T-cell (primary cell): ENCODE results near the gene NT5C3B. TPM values are rescaled to one million over a fixed set of nuclear protein-coding genes. Genes with fewer than 3 reads are reported as not detected.
"Not testable (repeated sequence)": the region's sequence is repeated elsewhere in the genome, so short reads cannot be mapped to it uniquely, and the experiment has no call there.

ENCODE experiments used
- ATAC-seq, 4 experiments: fragments of 200-7000 bp in 3 of 4; fragments of 150-1000 bp in 1 of 4; cut with Tn5 transposase; replicated peaks in 1 of 4; 1 replicate in 3 of 4; 2 replicates in 1 of 4; pipeline ENCODE4 v1.10.0; 2021; ENCODE audit warnings: moderate library complexity in 3 of 4, mild to moderate bottlenecking in 2 of 4, moderate number of reproducible peaks in 1 of 4
- CTCF ChIA-PET, 2 donors: fragments of 300-600 bp; sonication (Branson Sonifier 250); formaldehyde crosslinking; loops; one replicate each; lab custom pipeline; 2022; ENCODE audit warnings: antibody characterized with exemption in 2 of 2; lab: Charles Lee
- POLR2A ChIA-PET, 2 donors: fragments of 300-600 bp; sonication (Branson Sonifier 250); formaldehyde crosslinking; loops; one replicate each; lab custom pipeline; 2022; ENCODE audit warnings: antibody characterized with exemption in 2 of 2; lab: Charles Lee
- DNase-seq, 35 experiments: peaks; one replicate each; pipeline versions ENCODE4 v3.0.0 to v3.0.0-alpha.2; 2013 to 2023
- H3K27ac ChIP-seq: one replicate; pipeline ENCODE4 v1.5.1; 2013; ENCODE audit warnings: low read length
- H3K27me3 ChIP-seq, 2 experiments: replicated peaks in 1 of 2; 1 replicate in 1 of 2; 2 replicates in 1 of 2; pipeline versions ENCODE4 v1.6.1 to v1.7.0; 2013; ENCODE audit warnings: low read length in 1 of 2, mixed read lengths in 1 of 2; ENCODE audit not compliant: control insufficient read depth in 2 of 2, insufficient read depth in 2 of 2; ENCODE audit errors: extremely low read depth in 1 of 2
- H3K36me3 ChIP-seq, 2 donors: 1 replicate in 1 of 2; 2 replicates in 1 of 2; pipeline versions ENCODE4 v1.6.1 to v1.7.0; 2013; ENCODE audit warnings: low read length in 1 of 2; ENCODE audit not compliant: control insufficient read depth in 2 of 2, insufficient read depth in 1 of 2; ENCODE audit errors: extremely low read depth in 1 of 2
- H3K4me1 ChIP-seq, 2 experiments: 1 replicate in 1 of 2; 2 replicates in 1 of 2; pipeline versions ENCODE4 v1.6.1 to v1.7.0; 2013; ENCODE audit warnings: low read length in 2 of 2, mixed read lengths in 1 of 2; ENCODE audit not compliant: insufficient read depth in 2 of 2, control insufficient read depth in 1 of 2; ENCODE audit errors: extremely low read depth in 1 of 2
- H3K4me3 ChIP-seq, 2 donors: 1 replicate in 1 of 2; 2 replicates in 1 of 2; pipeline versions ENCODE4 v1.5.1 to v1.7.0; 2013; ENCODE audit warnings: mild to moderate bottlenecking in 2 of 2, low read length in 1 of 2, moderate library complexity in 1 of 2; ENCODE audit not compliant: control insufficient read depth in 1 of 2; ENCODE audit errors: extremely low read depth in 1 of 2
- H3K9me3 ChIP-seq: 2 replicates; pipeline ENCODE4 v1.7.0; 2013
- H3K27ac Mint-ChIP-seq, 2 donors: one replicate each; pipeline ENCODE4 v1.8.0; 2020 to 2021; ENCODE audit warnings: mild to moderate bottlenecking in 2 of 2, mixed read lengths in 2 of 2
- H3K27me3 Mint-ChIP-seq, 2 donors: one replicate each; pipeline ENCODE4 v1.8.0; 2021 to 2022; ENCODE audit warnings: mixed read lengths in 2 of 2
- H3K36me3 Mint-ChIP-seq: one replicate; pipeline ENCODE4 v1.8.0; 2021; ENCODE audit warnings: mixed read lengths
- H3K4me1 Mint-ChIP-seq, 3 donors: one replicate each; pipeline ENCODE4 v1.8.0; 2020 to 2022; ENCODE audit warnings: mixed read lengths in 3 of 3, mild to moderate bottlenecking in 1 of 3
- H3K4me3 Mint-ChIP-seq, 3 donors: one replicate each; pipeline ENCODE4 v1.8.0; 2020 to 2022; ENCODE audit warnings: mild to moderate bottlenecking in 3 of 3, mixed read lengths in 3 of 3, moderate library complexity in 3 of 3
- H3K9me3 Mint-ChIP-seq, 3 donors: one replicate each; pipeline ENCODE4 v1.8.0; 2020 to 2022; ENCODE audit warnings: mixed read lengths in 3 of 3
- WGBS: methylation state at CpG from one replicate; pipeline ENCODE4 v1.1.5; 2013; ENCODE audit warnings: missing lambda C conversion rate; ENCODE audit not compliant: insufficient coverage; 5-methylcytosine and 5-hydroxymethylcytosine counted together
- total RNA-seq, 35 experiments: library from RNA in 6 of 35; stranded (reverse) in 6 of 35; fragments of 120-200 nt in 1 of 35; gene quantifications; one replicate each; pipeline versions ENCODE4 v1.2.1 to v1.2.4 and lab custom pipeline; 2013 to 2026

Gene NT5C3B
- total RNA-seq, 5 donors from 2014 or later (not counting 1 experiment from before 2014, with no cell fraction given): 25.4 to 43.0 (median 33.4) TPM

- no peak overlapping the region for H3K4me3 Mint-ChIP-seq
- peaks cover 2 to 4% of the 10 kb centered on the region in 2 experiments for H3K4me1 ChIP-seq
- no peak overlapping the region for H3K4me3 ChIP-seq
- no peaks in the 10 kb centered on the region for H3K27me3 ChIP-seq
- no peak overlapping the region for H3K27ac Mint-ChIP-seq
- DNase-seq (no peak), ATAC-seq (no peak)
- H3K36me3 ChIP-seq: peaks cover 4 to 20% of the 10 kb centered on the region in 2 donors
- H3K9me3 ChIP-seq: no peaks in the 10 kb centered on the region
- H3K27me3 Mint-ChIP-seq: no peaks in the 10 kb centered on the region
- ChIA-PET CTCF (interaction anchor here in 1 of 2 donors (1.0 kb wide), 1 partner anchor 10 kb away, joined by 3 read pairs; no protein-coding TSS in a partner anchor), POLR2A (interaction anchor here in 1 of 2 donors (0.6 kb wide), 2 partner anchors 15 to 17 kb away, joined by 3 to 4 read pairs; no protein-coding TSS in a partner anchor)
- peaks cover 33 to 47% (median 45%) of the 10 kb centered on the region in 3 donors for H3K4me1 Mint-ChIP-seq
- WGBS: 100% methylated on average over 1 of the region's 4 CpGs
- H3K27ac ChIP-seq: no peak overlapping the region
- H3K36me3 Mint-ChIP-seq: peaks cover 25% of the 10 kb centered on the region
- H3K9me3 Mint-ChIP-seq: no peaks in the 10 kb centered on the region
Measured at GRCh38 chr17:41849251-41849990, 13.4 kb upstream of the NT5C3B start.

- DNase-seq (no peak), ATAC-seq (no peak)
- H3K27me3 Mint-ChIP-seq: no peaks in the 10 kb centered on the region
- H3K27ac Mint-ChIP-seq: no peak overlapping the region
- H3K4me3 Mint-ChIP-seq: no peak overlapping the region
- no peaks in the 10 kb centered on the region for H3K9me3 Mint-ChIP-seq
- Histone ChIP-seq H3K4me1 (peaks cover 2 to 4% of the 10 kb centered on the region in 2 experiments), H3K27ac (no peak overlapping the region), H3K36me3 (peaks cover 0 to 14% of the 10 kb centered on the region in 2 donors), H3K9me3 (no peaks in the 10 kb centered on the region), H3K27me3 (no peaks in the 10 kb centered on the region), H3K4me3 (no peak overlapping the region)
- WGBS: 100% methylated on average over 1 of the region's 4 CpGs
- ChIA-PET CTCF (interaction anchor here in 1 of 2 donors (1.0 kb wide), 1 partner anchor 11 kb away, joined by 3 read pairs; no protein-coding TSS in a partner anchor), POLR2A (no interaction called here)
- H3K4me1 Mint-ChIP-seq: peaks cover 33 to 41% (median 39%) of the 10 kb centered on the region in 3 donors
- peaks cover 18% of the 10 kb centered on the region for H3K36me3 Mint-ChIP-seq
Measured at GRCh38 chr17:41848788-41849187, 12.8 kb upstream of the NT5C3B start.

GRCh38 chr17:41844971-41845370 lies 8.9 kb upstream of the NT5C3B start:
- H3K36me3 ChIP-seq: peaks cover 0 to 2% of the 10 kb centered on the region in 2 donors
- Mint-ChIP-seq H3K36me3 (peaks cover 9% of the 10 kb centered on the region), H3K27me3 (no peaks in the 10 kb centered on the region), H3K9me3 (no peaks in the 10 kb centered on the region), H3K4me3 (no peak overlapping the region), H3K4me1 (peaks cover 9 to 20% (median 13%) of the 10 kb centered on the region in 3 donors), H3K27ac (no peak overlapping the region)
- POLR2A ChIA-PET: no interaction called here
- H3K4me1 ChIP-seq: no peaks in the 10 kb centered on the region
- H3K9me3 ChIP-seq: no peaks in the 10 kb centered on the region
- no CpG with 5 or more reads among the region's 6 CpGs for WGBS
- ATAC-seq (no peak), DNase-seq (no peak)
- no peaks in the 10 kb centered on the region for H3K27me3 ChIP-seq
- no peak overlapping the region for H3K27ac ChIP-seq
- CTCF ChIA-PET: no interaction called here
- no peak overlapping the region for H3K4me3 ChIP-seq

GRCh38 chr17:41840781-41841180 lies 4.7 kb upstream of the NT5C3B start:
- H3K4me3 ChIP-seq, H3K27me3 Mint-ChIP-seq, H3K9me3 ChIP-seq, ATAC-seq, DNase-seq, H3K4me3 Mint-ChIP-seq, H3K4me1 Mint-ChIP-seq, H3K27me3 ChIP-seq, H3K27ac Mint-ChIP-seq, CTCF ChIA-PET, POLR2A ChIA-PET, H3K36me3 Mint-ChIP-seq, H3K4me1 ChIP-seq, H3K9me3 Mint-ChIP-seq, H3K36me3 ChIP-seq, H3K27ac ChIP-seq: not testable (repeated sequence)
- 79% methylated on average over 5 of the region's 6 CpGs for WGBS

GRCh38 chr17:41839448-41839847 lies 3.4 kb upstream of the NT5C3B start:
- H3K27me3 Mint-ChIP-seq, DNase-seq, H3K27ac Mint-ChIP-seq, H3K36me3 Mint-ChIP-seq, H3K4me3 Mint-ChIP-seq, H3K9me3 ChIP-seq, H3K9me3 Mint-ChIP-seq, H3K4me3 ChIP-seq, H3K27ac ChIP-seq, H3K36me3 ChIP-seq, POLR2A ChIA-PET, CTCF ChIA-PET, H3K27me3 ChIP-seq, ATAC-seq: not testable (repeated sequence)
- H3K4me1 ChIP-seq: peaks cover 3 to 16% of the 10 kb centered on the region in 2 experiments
- peaks cover 10 to 18% (median 16%) of the 10 kb centered on the region in 3 donors for H3K4me1 Mint-ChIP-seq
- WGBS: no CpG with 5 or more reads among the region's 2 CpGs

- H3K4me3 Mint-ChIP-seq: peak within 1 kb of the TSS; percentile 75 to 83 (median 81)
- Histone ChIP-seq H3K9me3 (no peaks in the 10 kb centered on the region), H3K4me1 (peaks cover 3 to 16% of the 10 kb centered on the region in 2 experiments), H3K27me3 (no peaks in the 10 kb centered on the region), H3K27ac (no peak within 1 kb of the TSS), H3K4me3 (no peak within 1 kb of the TSS), H3K36me3 (no peaks in the 10 kb centered on the region)
- peaks cover 0 to 3% of the 10 kb centered on the region in 2 donors for H3K27me3 Mint-ChIP-seq
- ATAC-seq (no peak), DNase-seq (no peak)
- H3K9me3 Mint-ChIP-seq: no peaks in the 10 kb centered on the region
- peak within 1 kb of the TSS in 1 of 2 donors; percentile 82 for H3K27ac Mint-ChIP-seq
- ChIA-PET CTCF (interaction anchor here in 1 of 2 donors (0.7 kb wide), 1 partner anchor 280 kb away, joined by 7 read pairs; no protein-coding TSS in a partner anchor), POLR2A (interaction anchor here (0.5 to 0.7 kb wide), 2 partner anchors 936 to 1332 kb away, joined by 4 to 5 read pairs; no protein-coding TSS in a partner anchor)
- H3K4me1 Mint-ChIP-seq: peaks cover 11 to 21% (median 21%) of the 10 kb centered on the region in 3 donors
- WGBS: 93% methylated on average over 6 of the region's 15 CpGs
- H3K36me3 Mint-ChIP-seq: no peaks in the 10 kb centered on the region
Measured at GRCh38 chr17:41837761-41838538, 1.9 kb upstream of the NT5C3B start, which contains the start of gene KLHL10. Gene KLHL10, plus strand, starts transcription at chr17:41837825. Its CDS starts 108 bp downstream, at chr17:41837933.
